Caco-2 (cell line): ENCODE data around the gene RPA1. TPM values are rescaled to one million over a fixed set of nuclear protein-coding genes. Genes with fewer than 3 reads are reported as not detected.
"Not testable (repeated sequence)": the region's sequence is repeated elsewhere in the genome, so short reads cannot be mapped to it uniquely, and the experiment has no call there.

Experiments
- BruUV-seq: library from RNA; stranded (reverse); fragments of 400-500 nt; replicated peaks from 2 replicates; lab custom pipeline; 2021; lab: Mats Ljungman, UMichigan
- CTCF ChIA-PET: fragments of 300-600 bp; sonication (Branson Sonifier 250); formaldehyde crosslinking; loops from one replicate; lab custom pipeline; 2022; ENCODE audit warnings: antibody characterized with exemption; lab: Charles Lee
- POLR2A ChIA-PET: fragments of 300-600 bp; sonication (Branson Sonifier 250); formaldehyde crosslinking; loops from one replicate; lab custom pipeline; 2022; ENCODE audit warnings: antibody characterized with exemption; lab: Charles Lee
- DNase-seq, 2 experiments: peaks; one replicate each; pipeline versions ENCODE4 v3.0.0 to v3.0.0-alpha.2; 2020 to 2022
- H3K27me3 ChIP-seq: replicated peaks from 2 replicates; pipeline ENCODE4 v1.6.0; 2011; ENCODE audit warnings: low read length; ENCODE audit not compliant: control insufficient read depth, insufficient read depth
- H3K36me3 ChIP-seq: 2 replicates; pipeline ENCODE4 v1.5.1; 2011; ENCODE audit warnings: low read length; ENCODE audit not compliant: control insufficient read depth, insufficient read depth
- H3K4me1 ChIP-seq: fragments of 250-450 bp; sonication (Bioruptor Pico); 2 replicates; pipeline ENCODE4 v1.5.1; 2020; ENCODE audit warnings: mild to moderate bottlenecking
- H3K4me3 ChIP-seq: 2 replicates; pipeline ENCODE4 v1.5.1; 2011; ENCODE audit warnings: low read depth, mild to moderate bottlenecking, control low read depth, low read length
- H3K9me3 ChIP-seq: fragments of 250-450 bp; sonication (Bioruptor Pico); 2 replicates; pipeline ENCODE4 v1.5.1; 2020; ENCODE audit warnings: mild to moderate bottlenecking, moderate library complexity
- H3K27ac Mint-ChIP-seq: one replicate; pipeline ENCODE4 v1.8.0; 2022; ENCODE audit warnings: mixed read lengths; ENCODE audit not compliant: unreplicated experiment
- H3K27me3 Mint-ChIP-seq: one replicate; pipeline ENCODE4 v1.8.0; 2022; ENCODE audit warnings: mixed read lengths; ENCODE audit not compliant: insufficient read depth, unreplicated experiment
- H3K36me3 Mint-ChIP-seq: one replicate; pipeline ENCODE4 v1.8.0; 2022; ENCODE audit warnings: mild to moderate bottlenecking, mixed read lengths; ENCODE audit not compliant: insufficient read depth, unreplicated experiment
- H3K4me1 Mint-ChIP-seq: one replicate; pipeline ENCODE4 v1.8.0; 2022; ENCODE audit warnings: low read depth, mixed read lengths; ENCODE audit not compliant: unreplicated experiment
- H3K4me3 Mint-ChIP-seq: one replicate; pipeline ENCODE4 v1.8.0; 2022; ENCODE audit warnings: mild to moderate bottlenecking, moderate library complexity, mixed read lengths; ENCODE audit not compliant: unreplicated experiment
- H3K9me3 Mint-ChIP-seq: one replicate; pipeline ENCODE4 v1.8.0; 2022; ENCODE audit warnings: mixed read lengths; ENCODE audit not compliant: unreplicated experiment
- CTCF ChIP-seq, 2 experiments: fragments of 200-600 bp in 1 of 2; IDR thresholded peaks; 1 replicate in 1 of 2; 2 replicates in 1 of 2; pipeline versions ENCODE4 v1.5.1 to v1.8.0; 2011 to 2022; ENCODE audit warnings: antibody characterized with exemption in 1 of 2, control low read depth in 1 of 2, inconsistent platforms in 1 of 2, low read depth in 1 of 2, low read length in 1 of 2, mild to moderate bottlenecking in 1 of 2, moderate library complexity in 1 of 2; ENCODE audit not compliant: insufficient read depth in 1 of 2, severe bottlenecking in 1 of 2, unreplicated experiment in 1 of 2
- intact Hi-C: fragments of 100-400 bp; cut with micrococcal nuclease; formaldehyde crosslinking; loops from one replicate; pipeline ENCODE4 v1.10.0; 2022; ENCODE audit not compliant: unreplicated experiment
- total RNA-seq: library from RNA; stranded (reverse); gene quantifications from 2 replicates; pipeline ENCODE4 v1.2.3, GENCODE V29; 2022

Gene RPA1
- total RNA-seq, 1 experiment from 2014 or later = 167 TPM

- TF ChIP-seq CTCF (IDR thresholded peaks at IDR 0.05; ENCODE audit: insufficient read depth in 1 of 2, low read depth in 1 of 2, low read length in 1 of 2, severe bottlenecking in 1 of 2, unreplicated experiment in 1 of 2) = no peak
- H3K4me1 Mint-ChIP-seq = no peaks in the 10 kb centered on the region
- H3K36me3 ChIP-seq = 0 out of 2 replicates have a peak, but pooled peaks cover 1% of the 10 kb centered on the region
Measured at GRCh38 chr17:1803280-1803679, 26.5 kb upstream of the RPA1 start.

GRCh38 chr17:1807890-1808289, 21.9 kb upstream of the RPA1 start:
- no TSS peak for BruUV-seq
- Mint-ChIP-seq H3K27me3 (no peaks in the 10 kb centered on the region), H3K36me3 (peaks cover 64% of the 10 kb centered on the region), H3K9me3 (no peaks in the 10 kb centered on the region), H3K27ac (no peak overlapping the region), H3K4me1 (peaks cover 7% of the 10 kb centered on the region), H3K4me3 (no peak overlapping the region)
- intact Hi-C loops = no loop called here
- ChIA-PET CTCF (no interaction called here), POLR2A (interaction anchor here (0.6 kb wide), 1 partner anchor 9 kb away, joined by 3 read pairs; no protein-coding TSS in a partner anchor)
- peaks cover 10% of the 10 kb centered on the region for H3K4me1 ChIP-seq
- no peaks in the 10 kb centered on the region for H3K9me3 ChIP-seq
- no peaks in the 10 kb centered on the region for H3K27me3 ChIP-seq
- no peak for DNase-seq
- 0 out of 2 replicates have a peak, but pooled peaks cover 1% of the 10 kb centered on the region for H3K36me3 ChIP-seq
- H3K4me3 ChIP-seq = no peak overlapping the region
- TF ChIP-seq CTCF (IDR thresholded peaks at IDR 0.05; ENCODE audit: insufficient read depth in 1 of 2, low read depth in 1 of 2, low read length in 1 of 2, severe bottlenecking in 1 of 2, unreplicated experiment in 1 of 2) = no peak

More at GRCh38 chr17:1803280-1803679, 26.5 kb upstream of the RPA1 start:
- H3K27me3 Mint-ChIP-seq = no peaks in the 10 kb centered on the region
- no peak overlapping the region for H3K4me3 Mint-ChIP-seq
- no peaks in the 10 kb centered on the region for H3K9me3 Mint-ChIP-seq
- peak overlapping the region; percentile 31 for H3K27ac Mint-ChIP-seq
- peaks cover 73% of the 10 kb centered on the region for H3K36me3 Mint-ChIP-seq
- Histone ChIP-seq H3K9me3 (no peaks in the 10 kb centered on the region), H3K27me3 (no peaks in the 10 kb centered on the region), H3K4me1 (no peaks in the 10 kb centered on the region), H3K4me3 (no peak overlapping the region)
- POLR2A ChIA-PET = no interaction called here
- BruUV-seq = no TSS peak
- DNase-seq = no peak
- intact Hi-C loops = no loop called here
- CTCF ChIA-PET = no interaction called here

GRCh38 chr17:1808644-1809043, 21.2 kb upstream of the RPA1 start:
- Mint-ChIP-seq H3K27ac (no peak overlapping the region), H3K4me1 (peaks cover 7% of the 10 kb centered on the region), H3K4me3 (no peak overlapping the region), H3K27me3 (no peaks in the 10 kb centered on the region), H3K36me3 (peaks cover 63% of the 10 kb centered on the region), H3K9me3 (no peaks in the 10 kb centered on the region)
- no peak for DNase-seq
- Histone ChIP-seq H3K36me3 (no peaks in the 10 kb centered on the region), H3K27me3 (no peaks in the 10 kb centered on the region), H3K4me3 (no peak overlapping the region), H3K4me1 (peaks cover 18% of the 10 kb centered on the region), H3K9me3 (no peaks in the 10 kb centered on the region)
- POLR2A ChIA-PET = interaction anchor here (1.0 kb wide), 1 partner anchor 93 kb away, joined by 3 read pairs; no protein-coding TSS in a partner anchor
- no TSS peak for BruUV-seq
- CTCF ChIA-PET = no interaction called here
- no peak for TF ChIP-seq CTCF (IDR thresholded peaks at IDR 0.05; ENCODE audit: insufficient read depth in 1 of 2, low read depth in 1 of 2, low read length in 1 of 2, severe bottlenecking in 1 of 2, unreplicated experiment in 1 of 2)
- intact Hi-C loops = no loop called here

GRCh38 chr17:1809815-1810214, 20.0 kb upstream of the RPA1 start:
- DNase-seq, H3K4me1 Mint-ChIP-seq, BruUV-seq, H3K27me3 ChIP-seq, H3K36me3 ChIP-seq, H3K9me3 Mint-ChIP-seq, H3K4me3 ChIP-seq, H3K27me3 Mint-ChIP-seq, H3K27ac Mint-ChIP-seq, POLR2A ChIA-PET, intact Hi-C loops, H3K4me3 Mint-ChIP-seq, H3K9me3 ChIP-seq, CTCF ChIA-PET: not testable (repeated sequence)
- H3K36me3 Mint-ChIP-seq = peaks cover 54% of the 10 kb centered on the region
- H3K4me1 ChIP-seq = peaks cover 19% of the 10 kb centered on the region
